ENCODE data around the gene RTP5. TPM values are rescaled to one million over a fixed set of nuclear protein-coding genes. Genes with fewer than 3 reads are reported as not detected.

RTP5 gene
- total RNA-seq, 1 experiment from 2014 or later, result not detected

DNA sequence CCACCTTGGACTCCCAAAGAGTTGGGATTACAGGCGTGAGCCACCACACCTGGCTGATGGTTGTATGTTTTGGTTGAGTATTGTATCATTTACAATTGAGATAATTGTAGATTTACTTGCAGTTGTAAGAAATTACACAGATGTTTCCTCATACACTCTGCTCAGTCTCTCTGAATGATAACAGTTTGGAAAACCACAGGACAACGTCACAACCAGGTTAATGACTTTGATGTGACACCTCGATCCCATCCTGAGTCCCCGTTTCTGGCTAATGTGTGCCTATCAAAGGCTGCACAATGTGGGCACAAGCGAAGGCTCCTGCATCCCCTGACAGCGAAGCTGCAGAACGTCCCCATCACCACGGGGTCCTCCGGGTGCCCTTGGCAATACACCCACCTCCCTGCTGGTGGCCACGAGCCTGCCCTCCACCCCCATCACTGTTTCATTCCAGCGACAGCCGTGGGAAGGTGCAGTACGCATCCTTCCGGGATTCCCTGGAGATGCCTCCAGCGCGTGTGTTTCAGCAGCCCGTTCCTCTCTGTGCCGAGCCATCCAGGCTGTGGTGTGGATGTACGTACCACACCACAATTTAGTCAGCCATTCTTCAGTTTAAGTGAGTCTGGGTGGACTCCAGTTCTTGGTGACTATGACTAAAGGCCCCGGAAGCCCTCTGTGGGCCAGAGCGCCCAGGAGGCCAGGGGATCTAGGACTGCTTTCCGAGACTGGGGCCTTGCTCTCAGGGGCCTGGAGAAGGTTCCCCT, 6.6 kb upstream of the RTP5 start:
- ChIA-PET RAD21 (ENCODE audit: low non-redundant PET in 1 of 2, low total read pairs in 2 of 2, uncharacterized antibody in 2 of 2, unreplicated experiment in 2 of 2) (no interaction called here), POLR2A (no interaction called here), CTCF (no interaction called here)
- peaks cover 0 to 9% of the 10 kb centered on the region in 2 experiments; a peak in 1 of 4 replicates for H3K9me3 ChIP-seq (ENCODE audit: control insufficient read depth in 1 of 2, insufficient read depth in 1 of 2, low read depth in 1 of 2, low read length in 2 of 2)
- H4K20me1 ChIP-seq (ENCODE audit: insufficient read depth), result no peaks in the 10 kb centered on the region
- H3K9me2 ChIP-seq (ENCODE audit: insufficient read depth), result no peaks in the 10 kb centered on the region
- no peaks in the 10 kb centered on the region for H3K27me3 ChIP-seq (ENCODE audit: insufficient read depth, low read length)
- no peaks in the 10 kb centered on the region; a peak in 1 of 4 replicates for H3K4me1 ChIP-seq (ENCODE audit: control insufficient read depth in 1 of 2, insufficient read depth in 2 of 2, low read length in 2 of 2)
- intact Hi-C loops (cut with micrococcal nuclease), result no loop called here
- H3K27ac ChIP-seq (ENCODE audit: low read depth, low read length), result no peak overlapping the region
- H3K36me3 ChIP-seq (ENCODE audit: control insufficient read depth in 1 of 2, insufficient read depth in 2 of 2, low read length in 2 of 2), result no peaks in the 10 kb centered on the region
- no peak overlapping the region for H3K4me2 ChIP-seq (ENCODE audit: low read length)
- TF ChIP-seq CEBPB (IDR thresholded peaks at IDR 0.05; ENCODE audit: low read depth) (no peak), EGR1 (IDR thresholded peaks at IDR 0.05; ENCODE audit: low read depth) (no peak), SP1 (IDR thresholded peaks at IDR 0.05; ENCODE audit: low read depth) (no peak), ZNF274 (IDR thresholded peaks at IDR 0.05; ENCODE audit: low read depth, low read length) (no peak), POLR2A (IDR thresholded peaks at IDR 0.05; ENCODE audit: borderline replicate concordance, extremely low read depth, insufficient read depth, insufficient read length) (no peak), EZH2phosphoT487 (IDR thresholded peaks at IDR 0.05; ENCODE audit: borderline replicate concordance) (no peak), POLR2AphosphoS5 (IDR thresholded peaks at IDR 0.05; ENCODE audit: low read depth, low read length) (no peak), ELF1 (IDR thresholded peaks at IDR 0.05; ENCODE audit: borderline replicate concordance, low read depth) (no peak), FOSL1 (IDR thresholded peaks at IDR 0.05; ENCODE audit: low read depth) (no peak), ZFX (IDR thresholded peaks at IDR 0.05) (no peak), CBX3 (IDR thresholded peaks at IDR 0.05; ENCODE audit: low read depth) (no peak), SRF (IDR thresholded peaks at IDR 0.05; ENCODE audit: low read depth) (no peak)
- TF ChIP-seq, protein P1, sequence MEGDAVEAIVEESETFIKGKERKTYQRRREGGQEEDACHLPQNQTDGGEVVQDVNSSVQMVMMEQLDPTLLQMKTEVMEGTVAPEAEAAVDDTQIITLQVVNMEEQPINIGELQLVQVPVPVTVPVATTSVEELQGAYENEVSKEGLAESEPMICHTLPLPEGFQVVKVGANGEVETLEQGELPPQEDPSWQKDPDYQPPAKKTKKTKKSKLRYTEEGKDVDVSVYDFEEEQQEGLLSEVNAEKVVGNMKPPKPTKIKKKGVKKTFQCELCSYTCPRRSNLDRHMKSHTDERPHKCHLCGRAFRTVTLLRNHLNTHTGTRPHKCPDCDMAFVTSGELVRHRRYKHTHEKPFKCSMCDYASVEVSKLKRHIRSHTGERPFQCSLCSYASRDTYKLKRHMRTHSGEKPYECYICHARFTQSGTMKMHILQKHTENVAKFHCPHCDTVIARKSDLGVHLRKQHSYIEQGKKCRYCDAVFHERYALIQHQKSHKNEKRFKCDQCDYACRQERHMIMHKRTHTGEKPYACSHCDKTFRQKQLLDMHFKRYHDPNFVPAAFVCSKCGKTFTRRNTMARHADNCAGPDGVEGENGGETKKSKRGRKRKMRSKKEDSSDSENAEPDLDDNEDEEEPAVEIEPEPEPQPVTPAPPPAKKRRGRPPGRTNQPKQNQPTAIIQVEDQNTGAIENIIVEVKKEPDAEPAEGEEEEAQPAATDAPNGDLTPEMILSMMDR (IDR thresholded peaks at IDR 0.05 in 2 of 3, conservative IDR thresholded peaks at IDR 0.05 in 1 of 3; ENCODE audit: borderline replicate concordance in 1 of 3, insufficient read depth in 1 of 3, low read depth in 2 of 3, low read length in 2 of 3), result no peak
- TF ChIP-seq, protein P2, sequence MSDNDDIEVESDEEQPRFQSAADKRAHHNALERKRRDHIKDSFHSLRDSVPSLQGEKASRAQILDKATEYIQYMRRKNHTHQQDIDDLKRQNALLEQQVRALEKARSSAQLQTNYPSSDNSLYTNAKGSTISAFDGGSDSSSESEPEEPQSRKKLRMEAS (IDR thresholded peaks at IDR 0.05), result no peak
- TF ChIP-seq, protein P3, sequence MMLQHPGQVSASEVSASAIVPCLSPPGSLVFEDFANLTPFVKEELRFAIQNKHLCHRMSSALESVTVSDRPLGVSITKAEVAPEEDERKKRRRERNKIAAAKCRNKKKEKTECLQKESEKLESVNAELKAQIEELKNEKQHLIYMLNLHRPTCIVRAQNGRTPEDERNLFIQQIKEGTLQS (IDR thresholded peaks at IDR 0.05), result no peak
- TF ChIP-seq, protein P4, sequence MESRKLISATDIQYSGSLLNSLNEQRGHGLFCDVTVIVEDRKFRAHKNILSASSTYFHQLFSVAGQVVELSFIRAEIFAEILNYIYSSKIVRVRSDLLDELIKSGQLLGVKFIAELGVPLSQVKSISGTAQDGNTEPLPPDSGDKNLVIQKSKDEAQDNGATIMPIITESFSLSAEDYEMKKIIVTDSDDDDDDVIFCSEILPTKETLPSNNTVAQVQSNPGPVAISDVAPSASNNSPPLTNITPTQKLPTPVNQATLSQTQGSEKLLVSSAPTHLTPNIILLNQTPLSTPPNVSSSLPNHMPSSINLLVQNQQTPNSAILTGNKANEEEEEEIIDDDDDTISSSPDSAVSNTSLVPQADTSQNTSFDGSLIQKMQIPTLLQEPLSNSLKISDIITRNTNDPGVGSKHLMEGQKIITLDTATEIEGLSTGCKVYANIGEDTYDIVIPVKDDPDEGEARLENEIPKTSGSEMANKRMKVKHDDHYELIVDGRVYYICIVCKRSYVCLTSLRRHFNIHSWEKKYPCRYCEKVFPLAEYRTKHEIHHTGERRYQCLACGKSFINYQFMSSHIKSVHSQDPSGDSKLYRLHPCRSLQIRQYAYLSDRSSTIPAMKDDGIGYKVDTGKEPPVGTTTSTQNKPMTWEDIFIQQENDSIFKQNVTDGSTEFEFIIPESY (IDR thresholded peaks at IDR 0.05; ENCODE audit: extremely low read depth, insufficient replicate concordance, low read length), result no peak
- no peaks in the 10 kb centered on the region for H3K79me2 ChIP-seq (ENCODE audit: insufficient read depth, low read length)
- no peak overlapping the region for H3K9ac ChIP-seq (ENCODE audit: low read length)
- no peak for ATAC-seq
- no TSS peak for BruUV-seq (replicated peaks)
- DNase-seq (ENCODE audit: low read depth, low spot score), result no peak
- H2AFZ ChIP-seq (ENCODE audit: low read depth, low read length, poor library complexity, severe bottlenecking), result no peak overlapping the region
- no peak overlapping the region for H3K4me3 ChIP-seq (replicated peaks in 1 of 2; ENCODE audit: low read depth in 1 of 2, low read length in 2 of 2)

Data from HCT116 (cell line).